NCI-H82 treated with DMSO at 0.1 percent for 48 hours (cell line): Measurements from ENCODE around the gene ZFAND6.
"Not testable (repeated sequence)": the region's sequence is repeated elsewhere in the genome, so short reads cannot be mapped to it uniquely, and the experiment has no call there.

Experiments
- DNase-seq: peaks from one replicate; lab custom pipeline; 2025; ENCODE audit not compliant: unreplicated experiment; lab: John Stamatoyannopoulos, UW

The ZFAND6 gene

GRCh38 chr15:80058851-80059785, at the start of gene ZFAND6:
ZFAND6 (plus strand) TSS chr15:80059676; CDS start chr15:80120345, 60,669 bp downstream.
- DNase-seq, result peak; percentile 73

GRCh38 chr15:80010131-80010673, 49.3 kb upstream of the ZFAND6 start:
- no peak for DNase-seq

- DNase-seq, result not testable (repeated sequence)
Measured at GRCh38 chr15:80011041-80011523, 48.4 kb upstream of the ZFAND6 start.

- no peak for DNase-seq
Measured at GRCh38 chr15:80011596-80011995, 47.9 kb upstream of the ZFAND6 start.

- DNase-seq, result no peak
Measured at GRCh38 chr15:80012060-80012726, 47.3 kb upstream of the ZFAND6 start.

- not testable (repeated sequence) for DNase-seq
Measured at GRCh38 chr15:80014186-80014585, 45.3 kb upstream of the ZFAND6 start.

GRCh38 chr15:80015156-80015555, 44.3 kb upstream of the ZFAND6 start:
- DNase-seq, result no peak

GRCh38 chr15:80016506-80016905, 43.0 kb upstream of the ZFAND6 start:
- not testable (repeated sequence) for DNase-seq

- DNase-seq, result not testable (repeated sequence)
Measured at GRCh38 chr15:80017139-80017538, 42.3 kb upstream of the ZFAND6 start.

GRCh38 chr15:80019168-80019745, 40.2 kb upstream of the ZFAND6 start:
- no peak for DNase-seq

GRCh38 chr15:80020149-80020548, 39.3 kb upstream of the ZFAND6 start:
- DNase-seq, result not testable (repeated sequence)

- DNase-seq, result no peak
Measured at GRCh38 chr15:80020731-80021130, 38.7 kb upstream of the ZFAND6 start.

- no peak for DNase-seq
Measured at GRCh38 chr15:80026310-80026709, 33.2 kb upstream of the ZFAND6 start.

GRCh38 chr15:80026754-80027153, 32.7 kb upstream of the ZFAND6 start:
- no peak for DNase-seq

GRCh38 chr15:80028937-80029336, 30.5 kb upstream of the ZFAND6 start:
- DNase-seq, result no peak

- no peak for DNase-seq
Measured at GRCh38 chr15:80031841-80032240, 27.6 kb upstream of the ZFAND6 start.

GRCh38 chr15:80034629-80035028, 24.8 kb upstream of the ZFAND6 start:
- DNase-seq, result no peak

GRCh38 chr15:80036071-80036470, 23.4 kb upstream of the ZFAND6 start:
- DNase-seq, result no peak

GRCh38 chr15:80041494-80042253, 17.8 kb upstream of the ZFAND6 start:
- no peak for DNase-seq

- DNase-seq, result no peak
Measured at GRCh38 chr15:80042568-80042967, 16.9 kb upstream of the ZFAND6 start.
